GM10847 (cell line): ENCODE results near the gene ZNF407.

Source experiments
- POLR2A ChIP-seq: IDR thresholded peaks from 2 replicates; pipeline ENCODE4 v1.6.1; 2011; ENCODE audit not compliant: insufficient read length; ENCODE audit errors: extremely low read depth

Gene ZNF407

DNA sequence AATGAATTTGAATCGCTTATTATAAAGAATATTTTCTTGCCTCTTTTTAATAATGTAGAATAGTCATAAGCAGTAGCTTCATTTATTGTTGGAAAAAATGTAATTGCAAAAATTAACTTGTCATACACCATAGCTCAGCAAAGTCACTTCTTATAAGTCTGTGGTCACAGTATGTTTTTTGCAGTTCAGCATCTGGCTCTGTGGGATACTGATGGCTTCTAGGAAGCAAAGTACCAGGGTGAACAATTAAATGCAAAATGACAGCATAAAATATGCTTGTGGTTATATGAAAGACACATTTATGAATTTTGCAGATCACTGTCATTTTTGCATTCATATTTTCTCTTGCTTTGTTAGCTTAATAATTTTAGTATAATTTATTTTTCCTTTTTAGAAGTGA lies 116.5 kb downstream of the ZNF407 start:
- TF ChIP-seq POLR2A = no peak

DNA sequence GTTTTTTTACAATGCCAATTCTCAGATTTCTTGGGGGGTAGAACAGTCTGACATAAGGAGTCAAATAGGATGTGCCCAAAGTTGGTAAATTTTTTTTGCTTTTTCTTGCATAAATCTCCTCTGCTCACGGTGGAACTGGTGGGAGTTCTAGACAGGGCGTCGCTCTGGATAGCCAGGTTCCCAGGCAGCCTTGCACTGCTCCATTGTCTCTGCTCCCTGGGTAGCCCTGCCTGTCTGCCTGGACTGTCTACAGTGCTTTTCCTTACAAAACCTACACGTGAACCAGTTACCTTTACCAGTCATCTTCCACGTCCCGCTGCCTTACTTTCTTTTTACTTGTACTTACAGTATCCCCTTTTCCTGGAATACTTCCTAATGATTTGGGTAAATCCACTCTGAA lies 117.1 kb downstream of the ZNF407 start:
- no peak for TF ChIP-seq POLR2A

DNA sequence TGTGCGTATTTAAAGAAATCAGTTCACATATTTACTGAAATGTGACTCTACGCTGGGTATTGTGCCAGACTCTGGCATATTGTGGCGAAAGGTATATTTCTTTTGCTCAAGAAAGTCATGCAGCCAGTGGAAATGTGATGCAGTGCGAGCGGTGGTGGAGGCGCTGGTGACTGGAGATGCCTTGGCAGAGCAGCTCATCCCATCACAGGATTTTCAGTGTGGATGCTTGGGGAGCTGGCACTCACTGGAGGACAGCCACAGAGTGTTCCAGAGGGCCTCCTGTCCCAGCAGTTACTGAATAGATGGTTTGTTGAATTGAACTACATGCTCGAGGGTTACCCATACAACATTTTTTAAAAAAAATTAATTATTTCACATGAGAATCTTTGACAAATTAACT lies 117.6 kb downstream of the ZNF407 start:
- no peak for TF ChIP-seq POLR2A

DNA sequence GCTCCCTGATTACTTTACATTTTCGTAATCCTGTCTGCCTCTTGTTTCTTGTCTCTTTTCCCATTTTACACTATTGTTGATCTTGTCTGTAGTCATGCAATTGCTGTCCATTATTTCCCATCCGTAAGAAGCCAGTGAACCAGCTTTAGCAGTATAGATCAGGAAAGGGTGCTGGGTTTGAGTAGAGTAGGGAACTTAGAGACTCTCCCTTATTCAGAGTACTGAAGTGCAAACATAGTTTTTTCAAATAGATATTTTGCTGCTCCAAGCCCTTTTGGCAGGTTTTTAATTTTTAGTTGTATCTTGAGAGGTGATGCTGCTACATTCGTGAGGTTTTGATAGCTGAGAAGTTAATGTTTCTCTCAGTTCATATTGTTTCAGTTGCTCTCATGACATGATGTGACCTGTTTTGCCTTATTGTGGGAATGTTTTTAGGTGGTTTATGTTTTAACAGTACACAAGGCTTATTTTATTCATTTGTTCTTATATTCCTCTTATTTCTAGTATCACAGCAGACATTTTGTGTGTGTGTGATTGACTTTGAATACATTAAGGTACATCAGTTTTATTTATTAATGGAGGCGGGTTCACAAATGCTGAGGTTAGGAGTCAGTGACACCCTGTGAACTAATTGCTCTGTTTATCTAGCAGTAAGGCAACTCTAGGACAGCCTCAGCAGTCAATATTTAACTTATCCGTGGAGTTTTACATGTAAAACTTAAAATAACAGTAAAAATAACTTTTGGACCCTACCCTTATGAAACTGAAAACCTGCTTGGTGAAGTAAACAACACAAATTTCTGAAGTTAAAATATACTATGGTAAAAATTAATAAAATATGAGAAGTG lies 118.4 kb downstream of the ZNF407 start:
- no peak for TF ChIP-seq POLR2A

DNA sequence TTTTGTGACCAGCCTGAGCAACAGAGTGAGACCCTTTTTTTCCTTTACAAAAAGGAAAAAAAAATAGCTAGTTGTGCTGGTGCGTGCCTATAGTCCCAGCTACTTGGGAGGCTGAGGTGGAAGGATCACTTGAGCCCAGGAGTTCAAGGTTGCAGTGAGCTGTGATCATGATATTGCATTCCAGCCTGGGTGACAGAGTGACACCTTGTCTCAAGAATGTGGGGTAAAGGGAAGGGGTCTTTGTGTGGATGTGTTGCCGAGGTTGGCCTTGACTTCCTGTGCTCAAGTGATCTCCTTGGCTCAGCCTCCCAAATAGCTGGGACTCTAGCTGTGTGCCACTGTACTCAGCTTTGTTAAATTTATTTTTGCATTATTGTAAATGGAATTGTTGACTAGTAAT lies 120.6 kb downstream of the ZNF407 start:
- no peak for TF ChIP-seq POLR2A

DNA sequence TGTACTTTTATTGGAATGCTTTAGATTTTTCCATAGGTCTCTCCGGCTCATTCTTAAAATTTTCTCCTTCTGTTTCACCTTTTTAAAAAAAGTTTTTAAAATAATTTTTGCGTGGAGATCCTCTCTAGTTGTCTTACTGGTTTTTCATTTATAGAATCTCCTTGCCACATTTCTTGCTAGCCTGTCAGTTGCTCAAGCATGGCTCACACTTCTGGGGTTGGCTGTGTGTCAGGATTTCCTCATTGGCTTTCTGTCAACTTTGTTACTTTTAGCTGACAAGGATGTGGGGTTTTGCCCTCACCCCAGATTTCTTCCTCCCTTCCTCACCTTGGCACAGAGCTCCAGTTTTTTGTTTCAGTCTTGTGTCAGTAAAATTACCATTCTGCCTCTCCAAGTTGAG lies 124.6 kb downstream of the ZNF407 start:
- no peak for TF ChIP-seq POLR2A

DNA sequence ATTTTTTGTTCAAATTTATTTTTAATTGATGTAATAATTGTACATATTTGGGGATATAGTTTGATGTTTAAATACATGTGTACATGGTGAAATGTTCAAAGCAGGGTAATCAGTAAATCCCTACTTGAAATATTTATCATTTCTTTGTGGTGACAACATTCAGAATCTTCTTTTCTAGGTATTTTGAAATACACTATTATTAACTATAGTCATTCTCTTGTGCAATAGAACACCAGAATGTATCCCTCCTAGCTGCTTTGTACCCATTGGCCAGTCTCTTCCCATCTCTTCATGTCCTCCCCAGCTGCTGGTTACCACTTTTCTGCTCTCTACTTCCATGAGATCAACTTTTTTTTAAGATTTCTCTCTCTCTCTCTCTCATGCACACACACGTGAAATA lies 126.5 kb downstream of the ZNF407 start:
- TF ChIP-seq POLR2A = no peak

DNA sequence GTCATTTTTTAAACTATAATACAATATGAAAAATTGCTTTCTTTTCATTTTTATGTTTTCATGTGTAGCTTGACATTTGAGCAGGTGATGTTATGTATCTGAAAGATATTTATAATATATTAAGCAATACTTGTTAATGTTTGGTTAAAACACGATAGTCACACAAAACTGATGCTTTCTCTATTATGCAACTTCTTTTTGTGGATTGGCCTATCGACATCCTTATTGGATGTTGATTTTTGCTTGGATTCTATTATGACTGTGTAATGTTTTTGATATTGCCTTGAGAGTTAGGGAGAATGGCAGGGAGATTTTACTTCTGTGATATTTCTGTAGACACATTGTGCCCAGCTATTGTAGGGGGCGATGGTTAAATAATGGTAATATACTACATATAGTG lies 128.0 kb downstream of the ZNF407 start:
- no peak for TF ChIP-seq POLR2A

DNA sequence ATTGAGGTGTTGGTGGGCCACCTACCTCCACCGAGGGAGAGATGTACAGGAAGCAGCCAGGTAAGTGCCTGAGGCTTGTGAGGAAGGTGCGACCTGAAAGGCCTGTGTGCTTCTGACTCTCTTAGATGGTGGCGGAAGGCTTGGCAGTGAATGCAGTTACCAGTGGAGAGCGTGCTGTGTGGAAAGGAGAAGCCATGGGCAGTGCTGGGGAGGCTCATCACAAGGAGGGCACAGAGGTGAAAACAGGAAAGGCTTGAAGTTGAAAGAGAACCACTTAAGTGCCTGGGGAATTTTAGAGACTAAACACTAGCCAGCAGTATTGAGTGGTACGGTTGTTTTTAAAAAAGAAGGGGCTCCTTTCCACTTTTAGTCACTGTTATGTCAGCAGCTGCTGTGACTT lies 130.9 kb downstream of the ZNF407 start:
- no peak for TF ChIP-seq POLR2A

DNA sequence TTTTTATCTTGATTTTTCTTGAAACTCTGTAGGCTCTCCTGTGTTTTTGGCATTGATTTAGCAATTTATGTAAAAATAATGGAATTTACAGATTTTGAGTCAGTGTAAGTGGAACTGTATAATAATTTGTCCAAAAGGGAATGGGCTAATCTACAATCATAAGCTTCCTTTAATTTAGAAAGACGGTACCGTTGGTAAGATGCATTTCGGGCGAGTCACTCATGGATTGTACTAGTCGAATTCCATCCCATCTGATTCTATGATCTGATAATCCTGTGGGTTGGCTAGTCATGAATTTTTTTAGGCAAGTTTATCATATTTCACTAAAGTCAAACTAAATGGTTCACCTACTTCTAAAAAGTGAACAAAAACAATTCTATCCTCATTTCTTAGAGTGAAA lies 133.4 kb downstream of the ZNF407 start:
- no peak for TF ChIP-seq POLR2A

DNA sequence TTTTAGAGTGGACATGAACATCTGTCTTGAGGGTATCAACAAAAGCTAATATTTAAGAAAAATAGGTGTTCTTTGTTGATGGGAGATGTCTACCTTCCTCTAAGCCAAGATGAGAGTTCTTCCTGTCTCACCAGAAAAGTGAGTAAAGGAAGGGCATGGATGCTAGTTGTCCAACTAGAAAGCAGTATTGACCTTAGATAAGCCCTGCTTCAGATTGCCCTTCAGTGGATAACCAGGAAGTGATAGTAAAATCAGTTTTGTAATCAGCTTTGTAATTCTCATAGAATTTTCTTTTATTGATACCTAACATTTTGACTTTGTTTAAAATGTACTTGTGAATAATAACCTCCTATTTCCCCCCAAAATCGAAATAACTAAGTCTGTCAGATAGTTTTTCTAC lies 134.7 kb downstream of the ZNF407 start:
- TF ChIP-seq POLR2A = no peak

DNA sequence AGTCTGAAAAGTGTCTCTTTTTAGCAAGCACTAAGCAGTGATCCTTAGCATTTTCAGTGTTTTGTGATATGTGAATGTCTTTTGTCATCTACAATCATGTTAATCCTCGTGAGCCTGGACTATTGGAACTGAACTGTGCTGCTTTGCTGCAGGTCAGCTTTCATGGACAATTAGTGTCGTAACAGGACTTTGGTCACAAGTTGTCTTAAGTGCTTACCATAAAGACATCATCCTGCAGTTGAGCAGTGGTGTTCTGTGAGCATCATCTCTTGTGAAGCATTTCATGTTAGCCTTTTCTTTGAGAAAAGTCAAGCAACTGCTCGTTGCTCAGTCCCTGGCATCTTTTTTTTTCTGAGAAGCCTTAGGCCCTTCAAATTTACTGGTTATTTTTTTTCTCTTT lies 135.9 kb downstream of the ZNF407 start:
- no peak for TF ChIP-seq POLR2A

DNA sequence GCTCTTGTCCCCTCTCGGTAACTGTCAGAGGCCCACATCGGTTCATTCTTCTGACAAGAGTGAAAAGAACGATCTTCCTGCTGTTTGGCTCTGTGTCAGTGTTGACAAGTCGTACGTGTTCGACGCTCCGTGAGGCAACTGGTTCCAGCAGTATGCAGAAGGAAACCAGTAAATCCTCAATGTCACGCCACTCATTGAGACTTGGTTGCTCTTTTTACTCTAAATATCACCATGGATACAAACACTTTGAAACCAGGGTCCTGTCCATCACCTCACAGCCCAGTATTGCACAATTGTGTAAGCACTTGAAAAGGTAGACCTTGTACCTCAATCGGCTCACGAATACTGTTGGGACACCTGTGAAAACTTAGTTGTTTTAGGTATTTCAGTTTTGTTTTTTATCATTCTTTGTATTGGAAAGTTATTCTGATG lies 136.4 kb downstream of the ZNF407 start:
- TF ChIP-seq POLR2A = no peak

DNA sequence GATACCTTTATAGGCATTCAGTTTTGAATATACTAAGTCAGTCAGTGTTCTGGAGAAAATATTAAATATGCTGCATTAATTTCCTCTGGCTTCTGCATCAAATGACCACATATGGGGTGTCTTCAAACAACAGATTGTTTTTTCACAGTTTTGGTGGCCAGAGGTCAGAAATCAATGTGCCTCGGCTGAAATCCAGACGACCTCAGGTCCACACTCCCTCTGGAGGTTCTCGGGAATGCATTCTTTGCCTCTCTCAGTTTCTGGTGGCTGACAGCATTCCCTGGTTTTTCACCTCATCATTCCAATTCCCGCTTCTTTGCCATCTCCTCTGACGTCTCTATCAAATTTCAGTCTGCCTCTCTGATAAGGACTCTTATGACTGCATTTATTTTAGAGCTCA lies 142.3 kb downstream of the ZNF407 start:
- no peak for TF ChIP-seq POLR2A

DNA sequence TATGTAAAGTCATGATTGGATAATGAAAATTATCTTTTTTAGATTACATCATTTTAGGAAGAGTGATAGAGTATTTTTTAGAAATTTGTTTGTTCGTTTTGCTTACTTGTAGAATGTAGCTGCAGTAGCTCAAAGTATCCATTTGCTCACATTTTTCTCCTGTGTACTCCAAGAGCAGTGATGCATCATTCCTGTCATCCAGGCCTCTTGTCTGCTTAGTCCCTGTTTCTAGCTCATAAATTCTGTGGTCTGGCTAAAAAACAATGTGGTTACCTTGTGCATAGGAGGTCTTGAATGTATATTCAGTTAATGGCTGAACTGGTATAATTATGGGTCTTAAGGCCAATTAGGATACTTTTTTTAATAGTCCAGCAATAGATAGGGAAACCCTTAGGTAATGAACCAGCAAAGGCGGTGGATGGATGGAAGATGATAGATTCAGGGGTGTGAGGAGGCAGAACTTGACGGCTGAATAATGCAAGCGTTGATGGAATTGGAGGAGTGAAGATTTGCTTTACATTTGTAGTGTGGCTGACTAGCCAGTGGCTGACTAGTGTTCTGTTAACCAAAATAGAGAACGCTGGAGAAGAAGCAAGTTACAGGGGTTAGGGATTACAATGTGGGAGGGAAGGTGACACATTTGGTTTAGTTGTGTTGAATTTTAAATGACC lies 145.0 kb downstream of the ZNF407 start:
- no peak for TF ChIP-seq POLR2A

DNA sequence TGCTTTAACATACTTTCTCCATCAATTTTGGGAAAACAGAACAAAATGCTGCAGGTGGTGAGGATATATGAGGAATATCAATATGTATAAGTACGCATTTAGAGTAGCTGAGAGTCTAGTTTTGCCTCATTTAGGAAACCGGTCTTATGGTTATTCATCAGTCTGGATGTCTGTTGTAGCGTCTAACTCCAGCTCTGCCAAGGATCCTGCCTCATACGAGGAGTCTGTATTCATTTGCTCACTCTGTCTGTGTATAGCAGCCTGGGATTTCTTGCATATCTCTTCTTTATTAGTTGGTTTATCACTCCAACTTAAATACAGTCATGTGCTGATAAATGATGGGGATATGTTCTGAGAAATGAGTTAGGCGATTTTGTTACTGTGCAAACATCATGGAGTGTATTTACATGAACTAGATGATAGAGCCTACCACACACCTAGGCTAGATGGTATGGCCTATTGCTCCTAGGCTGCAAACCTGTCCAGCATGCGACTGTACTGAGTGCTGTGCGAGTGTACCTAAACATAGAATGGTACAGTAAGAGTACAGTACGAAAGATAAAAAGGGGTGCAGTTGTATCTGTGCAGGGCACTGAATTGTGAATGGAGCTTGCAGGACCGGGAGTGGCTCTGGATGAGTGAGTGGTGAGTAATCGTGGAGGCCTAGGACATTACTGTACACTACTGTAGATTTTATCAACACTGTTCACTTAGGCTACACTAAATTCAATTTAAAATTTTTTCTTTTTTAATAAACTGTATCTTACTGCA lies 148.1 kb downstream of the ZNF407 start:
- no peak for TF ChIP-seq POLR2A
